BLaER1 treated with 17β-estradiol and CSF1 and Interleukin-3, amounts not matched to agents 10 nM and 100 nM (cell line): ENCODE measurements around the gene CLASP2.

Source experiments
- H3K27ac ChIP-seq, 11 experiments: shearing (Covaris generic); formaldehyde crosslinking; 2 replicates each; pipeline ENCODE4 v1.8.1; 2022
- H3K27me3 ChIP-seq, 11 experiments: shearing (Covaris generic); formaldehyde crosslinking; 2 replicates each; pipeline ENCODE4 v1.8.1; 2022
- H3K36me3 ChIP-seq, 11 experiments: shearing (Covaris generic); formaldehyde crosslinking; 2 replicates each; pipeline ENCODE4 v1.8.1; 2022
- H3K4me1 ChIP-seq, 10 experiments: shearing (Covaris generic); formaldehyde crosslinking; 2 replicates each; pipeline ENCODE4 v1.8.1; 2022
- H3K4me2 ChIP-seq, 11 experiments: shearing (Covaris generic); formaldehyde crosslinking; 2 replicates each; pipeline ENCODE4 v1.8.1; 2022
- H3K4me3 ChIP-seq, 10 experiments: shearing (Covaris generic); formaldehyde crosslinking; 2 replicates each; pipeline ENCODE4 v1.8.1; 2022
- H3K9ac ChIP-seq, 11 experiments: shearing (Covaris generic); formaldehyde crosslinking; 2 replicates each; pipeline ENCODE4 v1.8.1; 2022
- H3K9me3 ChIP-seq, 11 experiments: shearing (Covaris generic); formaldehyde crosslinking; replicated peaks in 1 of 11; 2 replicates each; pipeline ENCODE4 v1.8.1; 2022
- H4K20me1 ChIP-seq, 11 experiments: shearing (Covaris generic); formaldehyde crosslinking; 2 replicates each; pipeline ENCODE4 v1.8.1; 2022
- Cebpa-rat ChIP-seq, 11 experiments: shearing (Covaris generic); IDR thresholded peaks; 2 replicates each; pipeline ENCODE4 v1.8.1; 2022

Gene CLASP2

GRCh38 chr3:33642806-33643205, 75.2 kb downstream of the CLASP2 start:
- no peaks in the 10 kb centered on the region for H3K27me3 ChIP-seq

DNA sequence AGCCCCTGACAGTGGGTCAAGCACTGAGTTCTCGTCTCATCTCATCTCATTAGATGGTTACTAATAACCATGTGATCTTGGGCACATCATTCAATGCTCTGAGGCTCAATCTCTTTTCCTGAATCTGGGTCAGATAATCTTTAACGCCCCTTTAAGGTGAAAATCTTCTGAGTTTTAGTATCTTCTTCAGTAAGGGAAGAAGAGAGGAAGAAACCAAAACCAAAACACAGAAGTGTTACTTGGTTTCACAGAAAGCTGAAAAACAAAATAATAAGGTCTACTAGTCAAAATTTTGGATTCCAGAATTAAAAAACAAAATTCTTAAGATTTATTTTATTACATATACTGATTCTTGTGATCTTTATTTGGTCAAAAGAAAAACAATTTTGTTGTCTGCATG, 78.2 kb downstream of the CLASP2 start:
- no peaks in the 10 kb centered on the region for H3K27me3 ChIP-seq
- no peak overlapping the region for H3K9ac ChIP-seq
- H3K9me3 ChIP-seq = no peaks in the 10 kb centered on the region
- peaks cover 0 to 4% (median 0%) of the 10 kb centered on the region in 11 experiments; a peak in 1 of 22 replicates for H4K20me1 ChIP-seq
- no peak for TF ChIP-seq Cebpa-rat (IDR thresholded peaks at IDR 0.05)
- H3K4me3 ChIP-seq = no peak overlapping the region
- no peak overlapping the region for H3K4me2 ChIP-seq
- H3K27ac ChIP-seq = no peak overlapping the region
- H3K36me3 ChIP-seq = peaks cover 9 to 56% (median 29%) of the 10 kb centered on the region in 11 experiments; a peak in 21 of 22 replicates
- no peaks in the 10 kb centered on the region for H3K4me1 ChIP-seq

More at GRCh38 chr3:33642806-33643205, 75.2 kb downstream of the CLASP2 start:
- no peak overlapping the region for H3K9ac ChIP-seq
- no peak overlapping the region for H3K27ac ChIP-seq
- H4K20me1 ChIP-seq = 0 out of 22 replicates have a peak, but pooled peaks cover 0 to 4% (median 0%) of the 10 kb centered on the region in 11 experiments
- H3K9me3 ChIP-seq = no peaks in the 10 kb centered on the region
- no peaks in the 10 kb centered on the region for H3K4me1 ChIP-seq
- no peak for TF ChIP-seq Cebpa-rat (IDR thresholded peaks at IDR 0.05)
- H3K4me2 ChIP-seq = no peak overlapping the region
- peaks cover 9 to 54% (median 24%) of the 10 kb centered on the region in 11 experiments; a peak in 20 of 22 replicates for H3K36me3 ChIP-seq
- no peak overlapping the region for H3K4me3 ChIP-seq

GRCh38 chr3:33637482-33637881, 80.6 kb downstream of the CLASP2 start:
- H3K27ac ChIP-seq = no peak overlapping the region
- H3K36me3 ChIP-seq = peaks cover 6 to 50% (median 24%) of the 10 kb centered on the region in 11 experiments; a peak in 19 of 22 replicates
- H3K9ac ChIP-seq = peak overlapping the region in 1 of 11 experiments; percentile 5; a peak in 1 of 22 replicates
- TF ChIP-seq Cebpa-rat (IDR thresholded peaks at IDR 0.05) = no peak
- no peaks in the 10 kb centered on the region for H3K9me3 ChIP-seq
- no peak overlapping the region for H3K4me2 ChIP-seq
- H4K20me1 ChIP-seq = peaks cover 0 to 4% (median 0%) of the 10 kb centered on the region in 11 experiments; a peak in 1 of 22 replicates
- H3K4me1 ChIP-seq = no peaks in the 10 kb centered on the region
- H3K27me3 ChIP-seq = no peaks in the 10 kb centered on the region
- H3K4me3 ChIP-seq = no peak overlapping the region

DNA sequence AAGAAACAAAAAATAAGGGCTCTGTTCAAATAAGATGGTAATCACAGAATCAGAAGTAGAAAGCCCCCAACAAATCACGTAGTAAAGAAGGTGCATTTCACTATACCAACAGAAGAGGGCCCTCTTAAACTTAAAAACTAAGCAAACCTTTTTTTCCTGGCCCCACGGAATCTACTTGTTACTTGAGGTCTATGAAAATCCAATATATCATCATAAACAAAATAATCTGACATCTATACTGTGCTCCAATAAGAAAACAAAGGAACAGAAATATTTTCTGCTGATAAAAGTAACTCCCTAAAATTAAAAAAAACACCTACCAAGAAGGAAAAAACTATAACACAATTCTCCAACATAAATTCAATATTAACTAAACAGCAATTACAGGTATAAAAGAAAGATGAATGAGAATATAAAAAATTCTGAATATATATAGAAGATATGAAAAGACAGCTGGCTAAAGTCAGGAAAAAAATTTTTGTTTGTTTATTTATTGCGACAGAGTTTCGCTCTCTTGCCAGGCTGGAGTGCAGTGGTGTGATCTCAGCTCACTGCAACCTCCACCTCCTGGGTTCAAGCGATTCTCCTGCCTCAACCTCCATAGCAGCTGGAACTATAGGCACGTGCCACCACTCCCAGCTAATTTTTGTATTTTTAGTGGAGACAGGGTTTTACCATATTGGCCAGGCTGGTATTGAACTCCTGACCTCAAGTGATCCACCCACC, 81.8 kb downstream of the CLASP2 start:
- Histone ChIP-seq H3K27ac (no peak overlapping the region), H3K27me3 (no peaks in the 10 kb centered on the region), H3K9ac (no peak overlapping the region), H3K4me2 (no peak overlapping the region), H3K4me1 (no peaks in the 10 kb centered on the region), H3K36me3 (peaks cover 9 to 46% (median 27%) of the 10 kb centered on the region in 11 experiments; a peak in 21 of 22 replicates), H3K4me3 (no peak overlapping the region), H4K20me1 (peaks cover 0 to 4% (median 0%) of the 10 kb centered on the region in 11 experiments; a peak in 1 of 22 replicates), H3K9me3 (no peaks in the 10 kb centered on the region)
- peak in 3 of 11 experiments; percentile 14 to 59 (median 54); a peak in 3 of 22 replicates for TF ChIP-seq Cebpa-rat (IDR thresholded peaks at IDR 0.05)

- Histone ChIP-seq H3K27ac (no peak overlapping the region), H3K4me1 (no peaks in the 10 kb centered on the region), H3K36me3 (peaks cover 23 to 60% (median 39%) of the 10 kb centered on the region in 11 experiments)
Measured at GRCh38 chr3:33634262-33634661, 83.8 kb downstream of the CLASP2 start.

DNA sequence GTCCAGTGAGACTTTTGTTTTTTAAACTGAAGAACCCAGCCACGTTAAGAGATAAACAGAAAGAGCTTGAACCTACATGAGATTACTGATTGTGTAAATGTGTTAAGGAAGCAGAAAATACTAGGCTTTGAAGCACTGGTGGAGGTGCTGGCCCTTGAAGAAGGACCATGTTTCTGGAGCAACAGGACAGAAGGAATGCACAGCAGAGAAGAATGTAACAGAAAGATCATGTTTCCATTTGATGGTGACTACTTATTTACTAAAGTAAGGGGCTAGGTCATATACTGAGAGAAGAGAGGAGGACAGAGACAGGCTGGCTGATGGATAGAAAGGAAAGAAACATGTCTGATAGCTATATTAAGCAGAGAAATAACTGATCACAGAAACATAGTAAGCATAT, 88.8 kb downstream of the CLASP2 start:
- no peaks in the 10 kb centered on the region for H3K27me3 ChIP-seq
- no peaks in the 10 kb centered on the region for H3K4me1 ChIP-seq
- 0 out of 22 replicates have a peak, but pooled peaks cover 0 to 5% (median 0%) of the 10 kb centered on the region in 11 experiments for H4K20me1 ChIP-seq
- H3K4me2 ChIP-seq = no peak overlapping the region
- no peak overlapping the region for H3K9ac ChIP-seq
- no peaks in the 10 kb centered on the region for H3K9me3 ChIP-seq
- H3K27ac ChIP-seq = no peak overlapping the region
- H3K4me3 ChIP-seq = no peak overlapping the region
- peaks cover 26 to 80% (median 52%) of the 10 kb centered on the region in 11 experiments for H3K36me3 ChIP-seq
- no peak for TF ChIP-seq Cebpa-rat (IDR thresholded peaks at IDR 0.05)

More at GRCh38 chr3:33634262-33634661, 83.8 kb downstream of the CLASP2 start:
- no peak overlapping the region for H3K4me3 ChIP-seq
- no peak for TF ChIP-seq Cebpa-rat (IDR thresholded peaks at IDR 0.05)
- no peaks in the 10 kb centered on the region for H3K27me3 ChIP-seq
- no peaks in the 10 kb centered on the region; a peak in 1 of 22 replicates for H4K20me1 ChIP-seq
- H3K9ac ChIP-seq = no peak overlapping the region
- H3K4me2 ChIP-seq = no peak overlapping the region
- H3K9me3 ChIP-seq = no peaks in the 10 kb centered on the region

DNA sequence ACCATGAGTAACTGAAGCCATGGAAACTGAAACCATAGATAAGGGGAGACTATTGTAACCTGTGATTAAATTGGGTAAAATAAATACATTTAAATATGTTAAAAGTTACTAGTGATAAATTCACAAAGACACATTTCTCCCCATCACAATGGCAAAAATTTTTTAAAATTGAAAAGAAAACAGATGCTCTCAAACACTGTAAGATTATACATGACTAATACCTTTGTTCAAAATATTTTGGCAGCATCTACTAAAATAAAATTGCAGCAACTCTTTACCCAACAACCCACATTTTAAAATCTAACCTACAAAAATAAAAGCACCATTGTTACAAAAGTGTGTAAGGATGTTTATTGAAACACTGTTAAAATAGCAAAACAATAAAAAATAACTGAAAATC, 93.3 kb downstream of the CLASP2 start:
- H3K9ac ChIP-seq = no peak overlapping the region
- no peak for TF ChIP-seq Cebpa-rat (IDR thresholded peaks at IDR 0.05)

GRCh38 chr3:33613041-33613440, 105.0 kb downstream of the CLASP2 start:
- Histone ChIP-seq H3K9me3 (no peaks in the 10 kb centered on the region), H4K20me1 (no peaks in the 10 kb centered on the region), H3K4me2 (no peak overlapping the region), H3K36me3 (peaks cover 19 to 73% (median 47%) of the 10 kb centered on the region in 11 experiments), H3K4me1 (no peaks in the 10 kb centered on the region), H3K27ac (no peak overlapping the region), H3K27me3 (no peaks in the 10 kb centered on the region), H3K4me3 (no peak overlapping the region), H3K9ac (no peak overlapping the region)
- TF ChIP-seq Cebpa-rat (IDR thresholded peaks at IDR 0.05) = no peak

More for the DNA sequence above, 93.3 kb downstream of the CLASP2 start:
- 0 out of 22 replicates have a peak, but pooled peaks cover 0 to 5% (median 0%) of the 10 kb centered on the region in 11 experiments for H4K20me1 ChIP-seq
- H3K4me2 ChIP-seq = no peak overlapping the region
- H3K9me3 ChIP-seq = no peaks in the 10 kb centered on the region
- H3K27me3 ChIP-seq = no peaks in the 10 kb centered on the region
- H3K27ac ChIP-seq = no peak overlapping the region
- no peaks in the 10 kb centered on the region for H3K4me1 ChIP-seq
- no peak overlapping the region for H3K4me3 ChIP-seq
- peaks cover 36 to 94% (median 65%) of the 10 kb centered on the region in 11 experiments for H3K36me3 ChIP-seq

GRCh38 chr3:33612607-33613006, 105.4 kb downstream of the CLASP2 start:
- Histone ChIP-seq H3K4me1 (no peaks in the 10 kb centered on the region), H3K27ac (no peak overlapping the region), H3K36me3 (peaks cover 16 to 74% (median 48%) of the 10 kb centered on the region in 11 experiments; a peak in 21 of 22 replicates), H3K9ac (no peak overlapping the region), H3K27me3 (no peaks in the 10 kb centered on the region), H3K4me2 (no peak overlapping the region), H3K4me3 (no peak overlapping the region), H4K20me1 (no peaks in the 10 kb centered on the region), H3K9me3 (no peaks in the 10 kb centered on the region)
- no peak for TF ChIP-seq Cebpa-rat (IDR thresholded peaks at IDR 0.05)
